GM12878 (cell line): ENCODE measurements around the gene CD7. TPM values are rescaled to one million over a fixed set of nuclear protein-coding genes. Genes with fewer than 3 reads are reported as not detected.

ENCODE experiments used
- BACH1 ChIP-seq: fragments of 450-650 bp; IDR thresholded peaks from 2 replicates; pipeline ENCODE4 v1.6.1; 2017; ENCODE audit warnings: mild to moderate bottlenecking, borderline replicate concordance
- BCL11A ChIP-seq: IDR thresholded peaks from 2 replicates; pipeline ENCODE4 v1.6.1; 2011; ENCODE audit warnings: low read depth, low read length
- CBX3 ChIP-seq: fragments of 200-600 bp; sonication (generic); IDR thresholded peaks from 2 replicates; pipeline ENCODE4 v1.6.1; 2016; ENCODE audit warnings: low read depth, borderline replicate concordance
- E2F8 ChIP-seq: fragments of 450-650 bp; IDR thresholded peaks from 2 replicates; pipeline ENCODE4 v1.6.1; 2018; ENCODE audit warnings: mild to moderate bottlenecking, low read depth, moderate library complexity; ENCODE audit not compliant: partially characterized antibody
- EP300 ChIP-seq, 2 experiments: fragments of 150-350 bp in 1 of 2; IDR thresholded peaks; 2 replicates each; pipeline ENCODE4 v1.6.1; 2011 to 2012; ENCODE audit warnings: low read depth in 2 of 2, low read length in 2 of 2, borderline replicate concordance in 1 of 2, improper control_type of control experiment in 1 of 2, inconsistent platforms in 1 of 2; ENCODE audit not compliant: control insufficient read depth in 1 of 2
- FOXK2 ChIP-seq: fragments of 450-650 bp; IDR thresholded peaks from 2 replicates; pipeline ENCODE4 v1.6.1; 2017; ENCODE audit warnings: mild to moderate bottlenecking, moderate library complexity
- GABPA ChIP-seq: IDR thresholded peaks from 2 replicates; pipeline ENCODE4 v1.6.1; 2014; ENCODE audit warnings: antibody characterized with exemption, low read depth, mild to moderate bottlenecking, inconsistent platforms
- HCFC1 ChIP-seq: fragments of 150-350 bp; IDR thresholded peaks from 2 replicates; pipeline ENCODE4 v1.6.1; 2014; ENCODE audit warnings: low read length
- HDAC6 ChIP-seq: fragments of 200-600 bp; sonication (generic); IDR thresholded peaks from one replicate; pipeline ENCODE4 v1.8.0; 2017; ENCODE audit warnings: antibody characterized with exemption; ENCODE audit not compliant: unreplicated experiment
- HDGF ChIP-seq: fragments of 450-650 bp; IDR thresholded peaks from 2 replicates; pipeline ENCODE4 v1.6.1; 2016; ENCODE audit warnings: antibody characterized with exemption
- IRF3 ChIP-seq: fragments of 450-650 bp; IDR thresholded peaks from 2 replicates; pipeline ENCODE4 v1.6.1; 2014; ENCODE audit warnings: mild to moderate bottlenecking
- MAX ChIP-seq: IDR thresholded peaks from 2 replicates; pipeline ENCODE4 v1.6.1; 2012; ENCODE audit warnings: low read depth, low read length, improper control_type of control experiment
- MEF2B ChIP-seq: fragments of 450-650 bp; IDR thresholded peaks from 2 replicates; pipeline ENCODE4 v1.6.1; 2018; ENCODE audit warnings: mild to moderate bottlenecking, moderate library complexity; ENCODE audit not compliant: partially characterized antibody, poor library complexity, severe bottlenecking
- MYC ChIP-seq: IDR thresholded peaks from 2 replicates; pipeline ENCODE4 v1.6.1; 2011; ENCODE audit warnings: mild to moderate bottlenecking, low read length, moderate library complexity, inconsistent platforms; ENCODE audit not compliant: insufficient read depth, insufficient replicate concordance, insufficient read length, severe bottlenecking
- NFYA ChIP-seq: IDR thresholded peaks from 2 replicates; pipeline ENCODE4 v1.6.1; 2011; ENCODE audit warnings: low read depth, mild to moderate bottlenecking, low read length, improper control_type of control experiment, borderline replicate concordance
- NR2F1 ChIP-seq: fragments of 450-650 bp; conservative IDR thresholded peaks from 2 replicates; pipeline ENCODE4 v1.6.1; 2017; ENCODE audit warnings: mild to moderate bottlenecking
- NRF1 ChIP-seq: conservative IDR thresholded peaks from 2 replicates; pipeline ENCODE4 v1.6.1; 2011; ENCODE audit warnings: mild to moderate bottlenecking, low read depth, low read length, improper control_type of control experiment
- PAX5 ChIP-seq: IDR thresholded peaks from 2 replicates; pipeline ENCODE4 v1.6.1; 2011; ENCODE audit warnings: low read depth, low read length, borderline replicate concordance
- RAD21 ChIP-seq: IDR thresholded peaks from 2 replicates; pipeline ENCODE4 v1.6.1; 2011; ENCODE audit warnings: mild to moderate bottlenecking, low read depth, low read length, moderate library complexity; ENCODE audit not compliant: insufficient read depth
- RBBP5 ChIP-seq: fragments of 200-600 bp; sonication (generic); conservative IDR thresholded peaks from 2 replicates; pipeline ENCODE4 v1.6.1; 2016
- RFX5 ChIP-seq: IDR thresholded peaks from 2 replicates; pipeline ENCODE4 v1.6.1; 2011; ENCODE audit warnings: low read depth, low read length, improper control_type of control experiment
- SUPT20H ChIP-seq: IDR thresholded peaks from 2 replicates; pipeline ENCODE4 v1.6.1; 2011; ENCODE audit warnings: low read depth, mild to moderate bottlenecking, low read length, moderate library complexity, borderline replicate concordance; ENCODE audit not compliant: control insufficient read depth
- TAF1 ChIP-seq: IDR thresholded peaks from 2 replicates; pipeline ENCODE4 v1.6.1; 2011; ENCODE audit warnings: mild to moderate bottlenecking, low read depth, low read length, borderline replicate concordance
- TCF12 ChIP-seq: IDR thresholded peaks from 2 replicates; pipeline ENCODE4 v1.6.1; 2011; ENCODE audit warnings: low read depth, mild to moderate bottlenecking, low read length
- YBX1 ChIP-seq: fragments of 450-650 bp; IDR thresholded peaks from 2 replicates; pipeline ENCODE4 v1.6.1; 2016; ENCODE audit warnings: antibody characterized with exemption
- ZNF207 ChIP-seq: fragments of 450-650 bp; IDR thresholded peaks from 2 replicates; pipeline ENCODE4 v1.6.1; 2014; ENCODE audit warnings: antibody characterized with exemption, mild to moderate bottlenecking, borderline replicate concordance
- ZSCAN29 ChIP-seq: fragments of 450-650 bp; IDR thresholded peaks from 2 replicates; pipeline ENCODE4 v1.6.1; 2017; ENCODE audit warnings: mild to moderate bottlenecking, moderate library complexity
- polyA plus RNA-seq, 11 experiments: library from polyadenylated mRNA; depleted of rRNA in 4 of 11; unstranded in 6 of 11; stranded (reverse) in 5 of 11; fragments of >200 nt; fragmentation: Nextera tagmentation in 4 of 11; fragmentation: Illumina TruSeq in 1 of 11; extraction: Ambion mirVana in 4 of 11; extraction: Trizol in 1 of 11; gene quantifications; 1 replicate in 1 of 11; 2 replicates in 10 of 11; pipeline versions ENCODE4 v1.2.1 to v1.2.3, GENCODE V29; 2011 to 2016; ENCODE audit warnings: inconsistent platforms in 2 of 11, missing spikeins in 2 of 11, low read depth in 1 of 11
- total RNA-seq, 4 experiments: library from RNA; depleted of rRNA in 3 of 4; stranded (reverse); fragments of >200 nt in 3 of 4; fragmentation: Illumina TruSeq in 1 of 4; extraction: Trizol in 1 of 4; gene quantifications; 2 replicates each; pipeline versions ENCODE4 v1.2.1 to v1.2.3, GENCODE V29; 2013 to 2021
- TF ChIP-seq, protein P1 (sequence below): IDR thresholded peaks from 2 replicates; pipeline ENCODE4 v1.6.1; 2012; ENCODE audit warnings: low read length, inconsistent platforms

CD7 gene
- total and polyA plus RNA-seq, 10 of the 15 experiments (the other 5 are each of a cell fraction or from before 2014, with no cell fraction given), result 0.33 TPM; not detected in 9

- TF ChIP-seq, protein P1, sequence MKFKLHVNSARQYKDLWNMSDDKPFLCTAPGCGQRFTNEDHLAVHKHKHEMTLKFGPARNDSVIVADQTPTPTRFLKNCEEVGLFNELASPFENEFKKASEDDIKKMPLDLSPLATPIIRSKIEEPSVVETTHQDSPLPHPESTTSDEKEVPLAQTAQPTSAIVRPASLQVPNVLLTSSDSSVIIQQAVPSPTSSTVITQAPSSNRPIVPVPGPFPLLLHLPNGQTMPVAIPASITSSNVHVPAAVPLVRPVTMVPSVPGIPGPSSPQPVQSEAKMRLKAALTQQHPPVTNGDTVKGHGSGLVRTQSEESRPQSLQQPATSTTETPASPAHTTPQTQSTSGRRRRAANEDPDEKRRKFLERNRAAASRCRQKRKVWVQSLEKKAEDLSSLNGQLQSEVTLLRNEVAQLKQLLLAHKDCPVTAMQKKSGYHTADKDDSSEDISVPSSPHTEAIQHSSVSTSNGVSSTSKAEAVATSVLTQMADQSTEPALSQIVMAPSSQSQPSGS, result no peak
- TF ChIP-seq NRF1 (no peak), EP300 (IDR thresholded peaks at IDR 0.05; ENCODE audit: borderline replicate concordance in 1 of 2, control insufficient read depth in 1 of 2, low read depth in 2 of 2, low read length in 2 of 2) (no peak; a peak in 1 of 4 replicates), E2F8 (no peak), CBX3 (no peak), BCL11A (no peak), NFYA (no peak), HCFC1 (no peak), FOXK2 (no peak), ZNF207 (no peak), HDAC6 (no peak), RAD21 (peak; percentile 60), RFX5 (no peak), ZSCAN29 (no peak), NR2F1 (peak; percentile 32), YBX1 (no peak), MYC (no peak), IRF3 (no peak), MAX (no peak), TCF12 (peak; percentile 75; the same call in 1 of the 2 replicates), BACH1 (no peak), SUPT20H (no peak), HDGF (no peak), TAF1 (no peak), RBBP5 (no peak), GABPA (no peak), PAX5 (no peak), MEF2B (peak; percentile 91)
These were observed 16.6 kb downstream of the CD7 start (continued) for GRCh38 chr17:82300707-82301270.
